Neutrophil (primary cell): ENCODE measurements around the gene ARIH2.

Experiments used
- H3K27ac ChIP-seq: fragments of 200-600 bp; sonication (generic); 2 replicates; pipeline ENCODE4 v1.5.1; 2016; ENCODE audit warnings: mild to moderate bottlenecking, moderate library complexity
- H3K27me3 ChIP-seq: fragments of 200-600 bp; sonication (generic); 2 replicates; pipeline ENCODE4 v1.6.0; 2016; ENCODE audit warnings: mild to moderate bottlenecking
- H3K36me3 ChIP-seq: fragments of 200-600 bp; sonication (generic); 2 replicates; pipeline ENCODE4 v1.5.1; 2017
- H3K4me1 ChIP-seq, 2 experiments: fragments of 200-600 bp in 1 of 2; sonication (generic) in 1 of 2; 1 replicate in 1 of 2; 2 replicates in 1 of 2; pipeline versions ENCODE4 v1.5.1 to v1.6.1; 2013 to 2016; ENCODE audit warnings: low read depth in 1 of 2, low read length in 1 of 2, mild to moderate bottlenecking in 1 of 2, moderate library complexity in 1 of 2; ENCODE audit not compliant: control insufficient read depth in 1 of 2, insufficient read depth in 1 of 2
- H3K4me3 ChIP-seq, 2 experiments: fragments of 200-600 bp in 1 of 2; sonication (generic) in 1 of 2; 1 replicate in 1 of 2; 2 replicates in 1 of 2; pipeline ENCODE4 v1.5.1; 2013 to 2016; ENCODE audit warnings: low read depth in 1 of 2, low read length in 1 of 2, mild to moderate bottlenecking in 1 of 2, moderate library complexity in 1 of 2
- H3K9me3 ChIP-seq: fragments of 200-600 bp; sonication (generic); 2 replicates; pipeline ENCODE4 v1.5.1; 2016
- TF ChIP-seq, protein P1 (sequence below): fragments of 200-600 bp; sonication (generic); IDR thresholded peaks from 2 replicates; pipeline ENCODE4 v1.5.1; 2016; ENCODE audit warnings: antibody characterized with exemption

Gene ARIH2

DNA sequence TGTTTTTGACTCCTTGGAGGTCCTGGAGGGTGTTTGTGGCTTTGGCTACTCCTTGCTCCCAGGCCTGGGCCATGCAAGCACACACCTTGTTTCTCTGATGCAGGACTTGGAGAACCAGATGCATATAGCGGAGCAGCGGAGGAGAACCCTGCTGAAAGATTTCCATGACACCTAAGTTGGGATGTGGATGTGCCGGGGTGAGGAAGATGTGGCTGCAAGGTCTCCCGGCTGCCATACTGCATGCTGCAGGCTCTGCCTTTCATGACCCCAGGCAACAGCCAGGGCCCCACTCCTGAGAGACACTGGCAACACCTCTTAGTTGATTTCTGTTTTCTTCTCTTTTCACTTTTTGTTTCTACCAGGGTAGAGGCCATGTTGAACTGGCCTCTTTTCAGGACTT, 64.5 kb downstream of the ARIH2 start:
- no peak overlapping the region for H3K27ac ChIP-seq

DNA sequence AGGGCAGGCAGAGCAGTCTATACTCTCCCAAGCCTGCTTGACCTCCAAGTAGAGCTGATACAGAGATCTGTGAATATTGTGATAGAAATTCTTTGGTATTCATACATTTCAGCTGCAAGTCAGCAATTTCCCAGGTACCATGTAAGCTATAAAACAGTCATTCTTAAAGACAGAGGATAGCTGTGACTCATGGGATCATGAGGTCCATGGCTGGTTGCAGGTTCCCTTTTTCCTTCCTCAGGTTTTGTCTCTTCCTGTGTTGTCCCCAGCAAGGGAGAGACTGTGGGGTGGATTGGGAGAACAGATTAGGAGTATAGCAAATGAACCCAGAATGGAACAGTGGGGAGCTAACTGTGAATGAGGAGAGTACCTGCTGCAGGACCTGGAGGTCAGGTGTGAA, 66.0 kb downstream of the ARIH2 start:
- Histone ChIP-seq H3K4me1 (peaks cover 8 to 9% of the 10 kb centered on the region in 2 experiments), H3K4me3 (no peak overlapping the region), H3K27me3 (no peaks in the 10 kb centered on the region), H3K9me3 (no peaks in the 10 kb centered on the region), H3K36me3 (peaks cover 60% of the 10 kb centered on the region), H3K27ac (no peak overlapping the region)
- TF ChIP-seq, protein P1, sequence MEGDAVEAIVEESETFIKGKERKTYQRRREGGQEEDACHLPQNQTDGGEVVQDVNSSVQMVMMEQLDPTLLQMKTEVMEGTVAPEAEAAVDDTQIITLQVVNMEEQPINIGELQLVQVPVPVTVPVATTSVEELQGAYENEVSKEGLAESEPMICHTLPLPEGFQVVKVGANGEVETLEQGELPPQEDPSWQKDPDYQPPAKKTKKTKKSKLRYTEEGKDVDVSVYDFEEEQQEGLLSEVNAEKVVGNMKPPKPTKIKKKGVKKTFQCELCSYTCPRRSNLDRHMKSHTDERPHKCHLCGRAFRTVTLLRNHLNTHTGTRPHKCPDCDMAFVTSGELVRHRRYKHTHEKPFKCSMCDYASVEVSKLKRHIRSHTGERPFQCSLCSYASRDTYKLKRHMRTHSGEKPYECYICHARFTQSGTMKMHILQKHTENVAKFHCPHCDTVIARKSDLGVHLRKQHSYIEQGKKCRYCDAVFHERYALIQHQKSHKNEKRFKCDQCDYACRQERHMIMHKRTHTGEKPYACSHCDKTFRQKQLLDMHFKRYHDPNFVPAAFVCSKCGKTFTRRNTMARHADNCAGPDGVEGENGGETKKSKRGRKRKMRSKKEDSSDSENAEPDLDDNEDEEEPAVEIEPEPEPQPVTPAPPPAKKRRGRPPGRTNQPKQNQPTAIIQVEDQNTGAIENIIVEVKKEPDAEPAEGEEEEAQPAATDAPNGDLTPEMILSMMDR = no peak

More for the DNA sequence above, 64.5 kb downstream of the ARIH2 start:
- Histone ChIP-seq H3K4me3 (no peak overlapping the region), H3K36me3 (peaks cover 72% of the 10 kb centered on the region), H3K4me1 (no peaks in the 10 kb centered on the region), H3K9me3 (no peaks in the 10 kb centered on the region), H3K27me3 (no peaks in the 10 kb centered on the region)
- TF ChIP-seq, protein P1 = no peak

DNA sequence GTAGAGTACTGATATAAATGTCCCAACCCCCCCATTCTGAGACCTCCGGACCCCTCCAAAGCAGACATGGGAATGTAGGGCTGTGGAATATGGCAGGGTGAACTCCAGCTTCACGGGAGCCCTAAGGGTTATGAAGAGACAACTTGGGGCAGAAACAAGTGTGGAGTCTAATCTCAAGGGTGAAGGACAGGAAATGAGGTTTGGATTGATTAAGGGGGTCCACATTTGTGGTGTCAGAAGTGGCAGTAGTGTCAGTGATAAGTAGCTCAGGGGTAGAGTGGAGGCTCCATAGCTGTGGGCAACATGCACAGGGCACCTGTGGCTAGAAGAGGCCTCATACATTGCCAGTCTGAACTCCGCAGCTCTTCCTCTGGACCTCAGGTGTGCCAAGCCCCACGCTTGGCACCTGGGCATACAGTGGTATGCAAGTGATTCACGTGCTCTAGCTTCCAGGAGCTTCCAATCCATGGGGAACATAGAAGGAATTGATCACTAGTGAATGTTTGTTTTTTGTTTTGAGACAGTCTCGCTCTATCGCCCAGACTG, 67.3 kb downstream of the ARIH2 start:
- no peak overlapping the region for H3K27ac ChIP-seq
- no peaks in the 10 kb centered on the region for H3K9me3 ChIP-seq
- peaks cover 48% of the 10 kb centered on the region for H3K36me3 ChIP-seq
- TF ChIP-seq, protein P1 = no peak
- peaks cover 15% of the 10 kb centered on the region in 2 experiments for H3K4me1 ChIP-seq
- no peak overlapping the region for H3K4me3 ChIP-seq
- H3K27me3 ChIP-seq = no peaks in the 10 kb centered on the region

DNA sequence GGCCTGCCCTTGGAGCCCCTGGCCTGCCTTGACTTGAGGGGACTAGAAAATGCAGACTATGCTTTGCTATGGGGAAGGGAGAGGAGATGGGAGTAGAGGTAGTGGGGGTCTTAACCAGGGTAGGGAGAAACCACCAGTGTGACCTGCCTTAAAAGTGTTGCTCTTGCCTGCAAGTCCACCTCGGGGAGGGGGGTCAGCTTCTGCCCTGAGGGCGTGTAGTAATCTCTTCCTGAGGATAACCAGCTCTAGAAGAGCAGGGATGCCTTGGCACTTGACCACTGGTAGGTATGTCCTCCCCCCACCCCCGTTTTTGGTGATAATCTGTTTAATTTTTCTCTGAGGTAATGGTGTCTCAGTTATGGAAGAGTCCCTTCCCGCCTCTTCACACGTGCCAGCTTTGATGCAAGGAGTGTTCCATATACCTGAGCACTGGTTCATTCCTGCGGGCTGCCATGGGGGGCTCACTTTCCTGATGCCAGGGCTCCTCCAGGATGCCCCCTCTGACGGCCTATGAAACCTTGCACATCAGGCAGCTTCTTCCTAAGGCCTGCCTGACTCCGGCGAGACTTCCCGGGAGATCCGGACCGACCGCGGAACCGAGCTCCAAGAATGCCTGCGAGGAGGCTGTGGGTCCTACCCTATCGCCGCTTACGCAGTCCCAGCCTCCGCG, 70.6 kb downstream of the ARIH2 start:
- H3K4me1 ChIP-seq = peaks cover 23% of the 10 kb centered on the region in 2 experiments
- peak overlapping the region; percentile 87 to 91 for H3K4me3 ChIP-seq
- peak overlapping the region; percentile 73 for H3K27ac ChIP-seq
- no peaks in the 10 kb centered on the region for H3K9me3 ChIP-seq
- peaks cover 15% of the 10 kb centered on the region for H3K36me3 ChIP-seq
- no peaks in the 10 kb centered on the region for H3K27me3 ChIP-seq
- TF ChIP-seq, protein P1 = no peak

DNA sequence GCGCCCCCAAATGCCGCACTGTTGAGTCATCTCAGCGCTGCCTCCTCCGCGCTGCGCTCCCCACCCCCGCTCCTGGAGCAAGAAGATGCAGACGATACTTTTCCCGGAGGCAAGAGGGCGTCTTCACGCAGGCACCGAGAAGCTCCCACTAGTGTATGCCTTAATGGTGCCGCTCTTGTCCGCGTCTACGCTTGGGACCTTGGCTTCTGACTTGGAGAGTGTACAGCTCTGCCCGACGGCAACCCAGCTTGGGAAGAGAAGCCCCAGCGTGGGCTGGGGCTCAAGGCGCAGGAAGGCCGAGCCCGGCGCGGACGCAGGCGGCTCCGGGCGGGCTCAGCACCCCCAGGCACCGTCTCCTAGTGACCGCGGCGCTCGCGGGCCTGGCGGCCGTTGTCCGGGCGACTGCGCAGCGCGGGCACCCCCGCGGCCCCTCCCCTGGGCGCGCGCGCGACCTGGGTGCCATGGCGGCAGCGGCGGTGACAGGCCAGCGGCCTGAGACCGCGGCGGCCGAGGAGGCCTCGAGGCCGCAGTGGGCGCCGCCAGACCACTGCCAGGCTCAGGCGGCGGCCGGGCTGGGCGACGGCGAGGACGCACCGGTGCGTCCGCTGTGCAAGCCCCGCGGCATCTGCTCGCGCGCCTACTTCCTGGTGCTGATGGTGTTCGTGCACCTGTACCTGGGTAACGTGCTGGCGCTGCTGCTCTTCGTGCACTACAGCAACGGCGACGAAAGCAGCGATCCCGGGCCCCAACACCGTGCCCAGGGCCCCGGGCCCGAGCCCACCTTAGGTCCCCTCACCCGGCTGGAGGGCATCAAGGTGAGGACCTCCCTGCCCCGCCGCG, 71.4 kb downstream of the ARIH2 start, which contains the start of gene P4HTM:
TSS of gene P4HTM (plus strand) at position 446 of the 840 bp plus-strand sequence. CDS start at position 462, 16 bp downstream.
- TF ChIP-seq, protein P1 = peak; percentile 38
- peaks cover 10% of the 10 kb centered on the region for H3K36me3 ChIP-seq
- H3K27ac ChIP-seq = peak within 1 kb of the TSS; percentile 73
- H3K4me3 ChIP-seq = peak within 1 kb of the TSS; percentile 87 to 91
- no peaks in the 10 kb centered on the region for H3K9me3 ChIP-seq
- H3K27me3 ChIP-seq = no peaks in the 10 kb centered on the region
- H3K4me1 ChIP-seq = peaks cover 23% of the 10 kb centered on the region in 2 experiments
